ENCODE results near the gene PXDN.
"Not testable (repeated sequence)": the region's sequence is repeated elsewhere in the genome, so short reads cannot be mapped to it uniquely, and the experiment has no call there.

PXDN gene

DNA sequence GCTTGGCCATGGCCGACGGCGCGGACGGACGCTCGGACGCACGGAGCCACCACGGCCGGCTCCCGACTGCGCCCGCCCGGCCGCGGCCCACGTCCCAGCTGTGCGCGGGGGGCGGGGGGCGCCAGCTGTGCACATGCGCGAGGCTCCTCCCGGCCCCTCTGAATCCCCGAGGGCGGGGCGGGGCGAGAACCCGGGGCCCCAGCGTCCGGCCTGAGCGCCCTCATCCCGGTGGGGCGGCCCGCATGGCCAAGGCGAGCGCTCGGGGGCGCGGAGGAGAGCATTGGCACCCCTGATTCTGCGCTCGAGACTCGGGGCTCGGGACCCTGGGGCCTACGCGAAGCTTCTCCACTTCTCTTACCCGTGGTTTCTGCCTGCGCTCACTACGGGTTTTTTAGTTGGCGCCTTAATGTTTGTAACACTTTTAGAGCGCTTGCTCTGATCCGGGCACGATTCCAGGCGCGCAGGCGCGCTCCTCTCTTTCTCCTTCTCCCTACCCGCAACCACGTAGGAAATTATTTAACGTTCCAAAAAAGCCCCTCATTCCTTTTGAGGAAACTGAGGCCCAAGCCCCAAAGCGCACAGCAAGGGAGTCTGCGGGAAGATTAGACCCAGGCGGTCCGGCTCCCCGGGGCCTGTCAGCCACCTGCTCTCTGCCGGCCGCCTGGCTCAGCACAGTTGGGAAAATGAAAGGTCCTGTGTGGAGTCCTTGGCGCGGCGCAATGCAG lies at the start of gene PXDN:
PXDN (minus strand) TSS at position 70 of the 725 bp plus-strand sequence; CDS start at position 10, 60 bp downstream.
- DNase-seq: peak; percentile 29

- DNase-seq: no peak
These were observed 49.6 kb upstream of the PXDN start for GRCh38 chr2:1793868-1794445.

- DNase-seq: no peak
These were observed 48.9 kb upstream of the PXDN start for GRCh38 chr2:1793001-1793867.

- DNase-seq: peak; percentile 2
These were observed 47.5 kb upstream of the PXDN start for GRCh38 chr2:1791685-1792435.

DNA sequence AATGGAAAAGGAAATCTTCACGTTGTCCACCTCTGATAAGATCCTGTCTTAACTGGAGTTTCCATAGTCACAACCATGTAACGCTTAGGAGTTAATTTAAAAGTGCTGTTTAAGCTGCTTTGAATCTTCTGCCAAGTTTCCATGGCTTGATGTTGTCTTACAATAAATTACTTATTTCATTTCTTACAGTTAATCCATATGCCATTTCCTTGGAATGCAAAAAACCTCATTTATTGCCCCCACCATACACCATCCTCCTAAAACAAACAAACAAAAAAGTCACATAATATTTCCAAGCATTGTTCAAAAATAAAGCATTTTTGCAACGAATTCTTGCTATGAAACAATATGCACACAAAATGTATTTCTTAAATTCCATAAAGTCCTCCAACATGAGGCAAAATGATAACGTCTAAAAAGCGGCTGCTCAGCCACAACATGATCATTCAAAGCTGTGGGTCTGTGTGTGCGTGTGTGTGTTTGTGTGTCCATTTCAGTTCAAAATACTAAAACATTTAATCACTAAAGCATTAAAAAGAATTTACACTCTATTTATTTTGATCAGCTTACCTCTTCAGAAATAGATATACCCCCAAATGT lies 46.8 kb upstream of the PXDN start:
- no peak for DNase-seq

DNA sequence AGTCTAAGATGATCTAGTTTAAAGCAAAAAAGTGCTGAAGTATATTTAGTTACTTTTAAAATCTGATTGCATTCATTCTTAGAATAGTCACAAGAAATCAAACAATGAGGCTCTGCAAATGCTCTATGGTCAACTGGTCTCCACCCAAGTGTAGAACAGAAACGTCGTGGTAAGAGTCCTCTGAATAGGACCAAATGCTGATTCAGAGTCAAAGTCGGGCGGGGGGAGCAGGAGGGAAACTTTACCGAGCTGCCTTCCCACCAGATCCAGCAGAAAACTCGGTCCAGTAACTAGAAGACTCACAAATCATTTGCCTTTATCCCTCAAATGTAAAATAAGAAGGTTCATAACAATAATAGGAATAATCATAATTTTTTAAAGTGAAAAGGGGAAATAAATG lies 46.2 kb upstream of the PXDN start:
- DNase-seq: no peak

- DNase-seq: no peak
These were observed 45.3 kb upstream of the PXDN start for GRCh38 chr2:1789610-1790009.

DNA sequence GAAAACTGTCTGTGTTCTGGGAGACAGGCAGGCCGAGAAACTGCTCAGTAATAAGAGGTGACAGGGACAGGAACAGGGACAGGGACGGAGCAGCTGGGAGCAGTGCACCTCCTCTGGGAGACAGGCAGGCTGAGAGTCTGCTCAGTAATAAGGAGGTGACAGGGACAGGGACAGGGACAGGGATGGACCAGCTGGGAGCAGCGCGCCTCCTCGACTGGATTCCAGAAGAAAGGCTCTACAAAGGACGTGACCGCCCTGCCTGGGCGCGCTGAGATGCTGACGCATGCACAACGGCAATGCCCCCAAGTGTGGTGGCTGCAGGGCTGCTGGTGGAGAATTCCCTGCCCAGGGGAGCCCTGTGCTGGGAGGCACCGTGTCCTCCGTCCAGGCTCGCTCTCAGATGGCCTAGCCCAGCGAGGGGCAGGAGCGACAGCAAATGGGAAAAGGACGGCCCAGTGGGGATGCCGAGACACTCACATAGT lies 44.2 kb upstream of the PXDN start:
- no peak for DNase-seq

- peak; percentile 58 for DNase-seq
These were observed 43.6 kb upstream of the PXDN start for GRCh38 chr2:1787755-1788477.

DNA sequence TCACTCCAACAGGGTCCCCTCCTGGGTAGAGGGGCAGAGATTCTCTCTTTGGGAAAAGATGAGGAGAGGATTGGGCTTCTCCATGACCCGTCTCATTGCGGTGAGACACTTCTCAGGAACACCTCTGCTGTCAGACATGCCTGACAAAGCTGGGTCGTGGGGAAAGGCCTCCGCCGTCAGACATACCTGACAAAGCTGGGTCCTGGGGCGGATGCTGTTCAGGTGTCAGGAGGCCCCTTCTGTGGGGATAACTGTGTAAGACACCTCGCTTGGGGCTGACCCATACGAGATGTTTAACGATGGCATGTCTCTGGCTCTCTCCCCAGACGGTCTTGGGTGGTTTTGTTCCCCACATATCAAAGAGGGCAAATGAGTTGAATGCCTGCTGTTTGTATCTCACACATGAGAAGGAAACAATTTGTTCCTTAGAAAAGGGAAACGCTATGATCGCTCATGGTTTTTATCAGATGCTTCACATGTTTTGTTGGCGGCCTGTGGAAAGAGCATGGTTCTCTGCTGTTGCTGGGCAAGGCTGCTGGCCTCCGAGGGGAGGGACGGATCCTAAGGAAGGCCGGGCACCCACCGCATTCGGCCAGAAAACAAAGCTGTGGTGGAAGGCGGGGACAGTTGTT lies 40.8 kb upstream of the PXDN start:
- no peak for DNase-seq

DNA sequence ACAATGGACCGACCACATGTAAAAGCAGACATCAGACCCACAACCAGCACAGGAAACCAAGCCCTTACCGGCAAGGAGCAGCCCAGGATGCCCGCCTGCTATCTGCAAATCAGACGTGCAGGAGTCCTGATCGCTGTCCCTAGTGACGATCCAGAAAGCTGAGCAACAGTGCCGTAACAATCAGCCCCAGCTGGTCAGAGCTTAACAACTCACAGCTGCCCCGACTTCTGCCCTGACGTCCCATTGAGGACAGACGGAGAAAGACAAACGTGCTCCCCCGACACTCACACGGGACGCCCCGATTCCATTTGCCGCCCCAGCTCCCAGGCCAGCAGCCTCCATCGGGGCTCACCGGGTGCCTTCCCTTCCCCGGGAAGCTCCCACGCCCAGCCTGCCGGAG lies 39.8 kb upstream of the PXDN start:
- no peak for DNase-seq

GRCh38 chr2:1782514-1782913 lies 38.2 kb upstream of the PXDN start:
- DNase-seq: no peak

DNA sequence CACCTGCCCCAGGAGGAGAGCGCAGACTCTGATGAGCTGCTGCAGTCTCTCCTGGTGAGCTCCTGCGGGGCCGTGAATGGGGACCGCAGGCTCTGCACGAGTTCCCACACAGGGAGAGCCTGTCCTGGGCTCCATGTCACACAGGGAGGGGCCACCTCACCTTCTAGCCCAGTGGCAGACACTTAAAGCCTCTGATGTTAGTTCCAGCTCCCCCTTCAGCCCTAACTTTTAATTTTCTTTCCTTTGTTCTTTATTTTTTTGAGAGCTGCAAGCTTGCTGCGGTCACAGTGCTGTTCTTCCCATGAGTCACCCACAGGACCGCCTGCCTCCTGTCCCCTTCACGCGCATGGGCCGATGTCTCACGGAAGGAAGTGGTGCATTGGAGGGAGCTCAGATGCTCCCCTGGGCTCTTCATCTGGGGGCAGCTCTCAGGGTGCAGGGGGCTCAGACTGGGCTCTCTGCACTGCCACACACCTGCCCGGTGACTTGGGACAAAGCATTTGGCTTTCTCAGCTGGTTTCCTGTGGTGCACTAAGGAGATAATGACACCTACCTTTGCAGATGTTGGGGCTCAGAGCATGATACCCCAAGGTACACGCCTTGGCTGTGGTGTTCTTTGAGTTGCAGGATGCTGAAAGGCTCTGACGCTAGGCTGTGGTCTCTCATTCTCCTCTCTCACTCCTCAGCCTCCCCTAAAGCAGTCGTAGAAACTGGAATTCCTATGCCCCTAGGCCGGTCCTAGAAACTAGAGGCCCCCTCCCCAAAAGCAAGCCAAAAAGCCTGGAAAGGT lies 37.2 kb upstream of the PXDN start:
- no peak for DNase-seq

DNA sequence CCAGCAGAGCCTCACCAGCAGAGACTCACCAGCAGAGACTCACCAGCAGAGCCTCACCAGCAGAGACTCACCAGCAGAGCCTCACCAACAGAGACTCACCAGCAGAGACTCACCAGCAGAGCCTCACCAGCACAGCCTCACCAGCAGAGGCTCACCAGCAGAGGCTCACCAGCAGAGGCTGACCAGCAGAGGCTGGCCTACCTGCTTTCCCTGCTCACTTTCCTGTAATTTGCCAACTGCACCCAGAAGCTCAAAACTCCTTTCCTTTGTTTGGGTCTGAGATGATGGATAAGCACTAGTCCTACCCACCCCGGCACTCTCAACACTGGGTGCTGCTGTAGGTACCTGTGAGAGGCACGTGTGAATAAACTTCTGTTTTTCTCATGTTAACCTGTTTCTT lies 36.4 kb upstream of the PXDN start:
- DNase-seq: no peak

DNA sequence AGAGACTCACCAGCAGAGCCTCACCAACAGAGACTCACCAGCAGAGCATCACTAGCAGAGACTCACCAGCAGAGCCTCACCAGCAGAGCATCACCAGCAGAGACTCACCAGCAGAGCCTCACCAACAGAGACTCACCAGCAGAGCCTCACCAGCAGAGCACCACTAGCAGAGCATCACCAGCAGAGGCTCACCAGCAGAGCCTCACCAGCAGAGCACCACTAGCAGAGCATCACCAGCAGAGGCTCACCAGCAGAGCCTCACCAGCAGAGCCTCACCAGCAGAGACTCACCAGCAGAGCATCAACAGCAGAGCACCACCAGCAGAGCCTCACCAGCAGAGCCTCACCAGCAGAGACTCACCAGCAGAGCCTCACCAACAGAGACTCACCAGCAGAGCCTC lies 35.7 kb upstream of the PXDN start:
- not testable (repeated sequence) for DNase-seq

- DNase-seq: no peak
These were observed 34.3 kb upstream of the PXDN start for GRCh38 chr2:1778566-1778965.

DNA sequence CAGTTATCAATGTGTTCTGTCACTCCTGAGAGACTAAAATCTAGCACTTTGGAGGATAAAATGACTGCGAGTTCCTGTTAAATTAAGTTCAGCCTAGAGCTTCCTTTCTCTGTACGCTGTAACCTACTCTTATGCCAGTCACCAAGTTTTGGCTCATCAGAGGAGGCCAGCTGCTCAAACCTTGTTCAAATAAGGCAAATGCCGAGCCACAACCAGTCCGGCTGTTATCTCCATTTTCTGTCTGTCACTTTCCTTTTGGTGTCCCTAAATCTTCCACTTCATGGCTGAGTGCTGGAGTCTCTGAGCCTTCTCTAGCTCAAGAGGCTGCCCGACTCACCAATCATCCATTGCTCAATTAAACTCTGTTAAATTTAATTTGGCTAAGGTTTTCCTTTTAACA lies 33.5 kb upstream of the PXDN start:
- DNase-seq: no peak

DNA sequence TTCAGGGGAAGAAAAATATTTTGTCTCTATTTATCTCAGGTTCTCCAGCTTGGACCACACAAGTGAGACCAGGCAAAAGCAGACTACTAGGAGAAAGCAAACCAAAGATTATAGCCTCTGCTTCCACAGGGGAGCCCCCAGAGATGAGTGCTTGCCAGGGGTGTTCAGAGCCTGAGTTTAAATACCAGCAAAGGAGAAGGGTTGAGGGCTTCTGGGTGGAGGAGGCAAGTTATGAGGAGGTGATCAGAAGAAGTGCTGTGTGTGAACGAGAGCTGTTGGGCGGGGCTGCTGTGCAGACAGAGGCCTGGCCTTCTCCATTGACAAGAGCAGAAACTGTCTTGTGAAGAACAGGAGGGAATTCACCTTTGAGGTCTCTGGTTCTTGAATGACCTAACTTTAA lies 32.8 kb upstream of the PXDN start:
- no peak for DNase-seq

DNA sequence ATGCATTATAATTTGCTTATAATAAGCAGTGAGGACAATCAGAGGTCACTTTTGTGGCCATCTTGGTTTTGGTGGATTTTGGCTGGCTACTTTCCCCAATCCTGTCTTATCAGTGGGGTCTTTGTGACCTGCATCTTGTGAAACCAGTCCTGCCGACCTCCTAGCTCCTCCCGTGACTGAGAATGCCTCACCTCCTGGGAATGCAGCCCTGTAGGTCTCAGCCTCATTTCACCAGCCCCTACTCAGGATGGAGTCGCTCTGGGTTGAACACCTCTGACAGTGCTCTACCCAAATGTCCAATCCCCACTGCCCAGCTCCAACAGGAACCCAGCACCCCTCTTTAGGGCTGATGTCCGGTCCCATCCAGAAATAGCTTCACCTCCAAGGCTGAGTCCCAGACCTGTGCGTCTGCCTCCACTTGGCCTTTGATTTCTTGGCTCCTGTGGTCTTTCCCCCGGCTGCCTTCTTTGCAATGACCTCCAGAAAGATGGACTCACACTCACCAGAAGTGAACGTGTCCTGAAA lies 31.3 kb upstream of the PXDN start:
- no peak for DNase-seq

- DNase-seq: no peak
These were observed 30.6 kb upstream of the PXDN start for GRCh38 chr2:1774929-1775328.
